ENCODE measurements around the gene SV2B. TPM values are rescaled to one million over a fixed set of nuclear protein-coding genes. Genes with fewer than 3 reads are reported as not detected.

Gene SV2B
- total and polyA plus RNA-seq, 2 donors (not counting 1 experiment from before 2014, with no cell fraction given): under 0.01 TPM; not detected in 1

- no peak overlapping the region for H3K27ac ChIP-seq (ENCODE audit: insufficient read depth, low read length)
- no peaks in the 10 kb centered on the region for H3K79me2 ChIP-seq (ENCODE audit: control insufficient read depth, insufficient read depth, low read length)
- no peaks in the 10 kb centered on the region for H3K27me3 ChIP-seq (ENCODE audit: control insufficient read depth, insufficient read depth, low read length)
- no peaks in the 10 kb centered on the region for H3K9me3 ChIP-seq (ENCODE audit: control insufficient read depth, insufficient read depth, low read depth, low read length)
- H4K20me1 ChIP-seq (ENCODE audit: control insufficient read depth, extremely low read depth, insufficient read depth, low read length): no peaks in the 10 kb centered on the region
- no peak overlapping the region for H3K9ac ChIP-seq (ENCODE audit: insufficient read depth, low read length)
- TF ChIP-seq CTCF (conservative IDR thresholded peaks at IDR 0.05 in 1 of 2, IDR thresholded peaks at IDR 0.05 in 1 of 2; ENCODE audit: low read depth in 1 of 2, low read length in 2 of 2) (no peak), EZH2 (IDR thresholded peaks at IDR 0.05; ENCODE audit: low read length, missing control alignments) (no peak)
- no peak overlapping the region for H3K4me3 ChIP-seq (replicated peaks in 1 of 4; ENCODE audit: control extremely low read depth in 1 of 4, insufficient read depth in 1 of 4, low read depth in 3 of 4, low read length in 4 of 4)
- H3K36me3 ChIP-seq (ENCODE audit: control insufficient read depth, insufficient read depth, low read length): no peaks in the 10 kb centered on the region
- H3K4me2 ChIP-seq (ENCODE audit: extremely low read depth, insufficient read depth, low read length): no peak overlapping the region
- DNase-seq (ENCODE audit: low read depth in 2 of 2): no peak
- H2AFZ ChIP-seq (ENCODE audit: low read length): no peak overlapping the region
- H3K4me1 ChIP-seq (ENCODE audit: control insufficient read depth, extremely low read depth, insufficient read depth, low read length): no peaks in the 10 kb centered on the region
These were observed 231.5 kb downstream of the SV2B start for GRCh38 chr15:91331581-91331980.

- H3K27ac ChIP-seq (ENCODE audit: insufficient read depth, low read length): no peak overlapping the region
These were observed 235.6 kb downstream of the SV2B start for GRCh38 chr15:91335702-91336101.

DNA sequence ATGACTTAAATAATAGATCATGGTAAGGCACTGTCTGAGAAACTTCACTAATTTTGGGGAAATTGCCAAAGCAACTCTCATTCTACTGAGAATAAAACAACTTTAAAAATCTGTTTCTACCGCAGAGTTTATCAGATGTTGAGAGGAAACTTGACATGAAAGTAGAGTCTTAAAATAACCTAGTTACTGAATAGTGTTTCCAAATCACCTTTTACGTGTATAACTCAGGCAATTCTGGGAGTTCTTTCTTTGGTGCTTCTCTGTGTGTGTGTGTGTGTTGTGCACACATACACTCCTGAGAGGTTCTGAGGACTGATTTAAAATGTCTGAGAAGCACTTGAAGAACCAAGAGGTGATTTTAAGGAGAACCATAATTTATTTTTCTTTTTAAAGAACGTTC lies 236.6 kb downstream of the SV2B start:
- Histone ChIP-seq H3K4me3 (replicated peaks in 1 of 4; ENCODE audit: control extremely low read depth in 1 of 4, insufficient read depth in 1 of 4, low read depth in 3 of 4, low read length in 4 of 4) (no peak overlapping the region), H3K4me2 (ENCODE audit: extremely low read depth, insufficient read depth, low read length) (no peak overlapping the region), H3K36me3 (ENCODE audit: control insufficient read depth, insufficient read depth, low read length) (no peaks in the 10 kb centered on the region), H3K27ac (ENCODE audit: insufficient read depth, low read length) (no peak overlapping the region), H3K79me2 (ENCODE audit: control insufficient read depth, insufficient read depth, low read length) (no peaks in the 10 kb centered on the region), H3K9me3 (ENCODE audit: control insufficient read depth, insufficient read depth, low read depth, low read length) (no peaks in the 10 kb centered on the region), H2AFZ (ENCODE audit: low read length) (no peak overlapping the region), H3K4me1 (ENCODE audit: control insufficient read depth, extremely low read depth, insufficient read depth, low read length) (no peaks in the 10 kb centered on the region), H3K9ac (ENCODE audit: insufficient read depth, low read length) (no peak overlapping the region), H3K27me3 (ENCODE audit: control insufficient read depth, insufficient read depth, low read length) (no peaks in the 10 kb centered on the region), H4K20me1 (ENCODE audit: control insufficient read depth, extremely low read depth, insufficient read depth, low read length) (no peaks in the 10 kb centered on the region)
- TF ChIP-seq EZH2 (IDR thresholded peaks at IDR 0.05; ENCODE audit: low read length, missing control alignments) (no peak), CTCF (conservative IDR thresholded peaks at IDR 0.05 in 1 of 2, IDR thresholded peaks at IDR 0.05 in 1 of 2; ENCODE audit: low read depth in 1 of 2, low read length in 2 of 2) (no peak)
- DNase-seq (ENCODE audit: low read depth in 2 of 2): no peak

More at GRCh38 chr15:91335702-91336101, 235.6 kb downstream of the SV2B start:
- DNase-seq (ENCODE audit: low read depth in 2 of 2): no peak
- no peaks in the 10 kb centered on the region for H4K20me1 ChIP-seq (ENCODE audit: control insufficient read depth, extremely low read depth, insufficient read depth, low read length)
- no peak overlapping the region for H3K4me2 ChIP-seq (ENCODE audit: extremely low read depth, insufficient read depth, low read length)
- H3K79me2 ChIP-seq (ENCODE audit: control insufficient read depth, insufficient read depth, low read length): no peaks in the 10 kb centered on the region
- H3K36me3 ChIP-seq (ENCODE audit: control insufficient read depth, insufficient read depth, low read length): no peaks in the 10 kb centered on the region
- H3K27me3 ChIP-seq (ENCODE audit: control insufficient read depth, insufficient read depth, low read length): no peaks in the 10 kb centered on the region
- H3K9ac ChIP-seq (ENCODE audit: insufficient read depth, low read length): no peak overlapping the region
- no peak for TF ChIP-seq EZH2 (IDR thresholded peaks at IDR 0.05; ENCODE audit: low read length, missing control alignments)
- no peak for TF ChIP-seq CTCF (conservative IDR thresholded peaks at IDR 0.05 in 1 of 2, IDR thresholded peaks at IDR 0.05 in 1 of 2; ENCODE audit: low read depth in 1 of 2, low read length in 2 of 2)
- H3K4me3 ChIP-seq (replicated peaks in 1 of 4; ENCODE audit: control extremely low read depth in 1 of 4, insufficient read depth in 1 of 4, low read depth in 3 of 4, low read length in 4 of 4): no peak overlapping the region
- H3K9me3 ChIP-seq (ENCODE audit: control insufficient read depth, insufficient read depth, low read depth, low read length): no peaks in the 10 kb centered on the region
- no peak overlapping the region for H2AFZ ChIP-seq (ENCODE audit: low read length)
- no peaks in the 10 kb centered on the region for H3K4me1 ChIP-seq (ENCODE audit: control insufficient read depth, extremely low read depth, insufficient read depth, low read length)
